ENCODE data around the gene CFHR3.
"Not testable (repeated sequence)": the region's sequence is repeated elsewhere in the genome, so short reads cannot be mapped to it uniquely, and the experiment has no call there.

The CFHR3 gene

GRCh38 chr1:196774603-196775002, at the start of gene CFHR3:
Gene CFHR3, plus strand, starts transcription at chr1:196774840. Its CDS starts 47 bp downstream, at chr1:196774887.
- no peak for DNase-seq

GRCh38 chr1:196732526-196732925, 42.1 kb upstream of the CFHR3 start:
- no peak for DNase-seq

- DNase-seq, result no peak
Measured at GRCh38 chr1:196733091-196733970, 41.3 kb upstream of the CFHR3 start.

- no peak for DNase-seq
Measured at GRCh38 chr1:196734006-196734405, 40.6 kb upstream of the CFHR3 start.

GRCh38 chr1:196734460-196734859, 40.2 kb upstream of the CFHR3 start:
- DNase-seq, result no peak

GRCh38 chr1:196738730-196739129, 35.9 kb upstream of the CFHR3 start:
- DNase-seq, result no peak

GRCh38 chr1:196743244-196743643, 31.4 kb upstream of the CFHR3 start:
- DNase-seq, result peak; percentile 89

- not testable (repeated sequence) for DNase-seq
Measured at GRCh38 chr1:196765019-196765740, 9.5 kb upstream of the CFHR3 start.

- not testable (repeated sequence) for DNase-seq
Measured at GRCh38 chr1:196769823-196770222, 4.8 kb upstream of the CFHR3 start.

- no peak for DNase-seq
Measured at GRCh38 chr1:196773713-196774112, 927 bp upstream of the CFHR3 start.

- DNase-seq, result no peak
Measured at GRCh38 chr1:196774175-196774574, 465 bp upstream of the CFHR3 start.

GRCh38 chr1:196777603-196778002, 3.0 kb downstream of the CFHR3 start:
- DNase-seq, result no peak

- DNase-seq, result no peak
Measured at GRCh38 chr1:196779093-196779492, 4.5 kb downstream of the CFHR3 start.

- not testable (repeated sequence) for DNase-seq
Measured at GRCh38 chr1:196791252-196791651, 16.6 kb downstream of the CFHR3 start.

- peak; percentile 95 for DNase-seq
Measured at GRCh38 chr1:196794103-196794502, 19.5 kb downstream of the CFHR3 start.

- DNase-seq, result no peak
Measured at GRCh38 chr1:196797891-196798290, 23.3 kb downstream of the CFHR3 start.

- not testable (repeated sequence) for DNase-seq
Measured at GRCh38 chr1:196801920-196802319, 27.3 kb downstream of the CFHR3 start.

GRCh38 chr1:196808529-196809235, 34.0 kb downstream of the CFHR3 start:
- DNase-seq, result no peak

- not testable (repeated sequence) for DNase-seq
Measured at GRCh38 chr1:196817442-196817841, 42.8 kb downstream of the CFHR3 start.

- not testable (repeated sequence) for DNase-seq
Measured at GRCh38 chr1:196819531-196819930, 44.9 kb downstream of the CFHR3 start, which contains the start of gene CFHR1. Gene CFHR1, plus strand, starts transcription at chr1:196819731. Its CDS starts 114 bp downstream, at chr1:196819845.

GRCh38 chr1:196827860-196828259, 53.2 kb downstream of the CFHR3 start:
- peak; percentile 73 for DNase-seq
